ENCODE results near the gene CKS1B. TPM values are rescaled to one million over a fixed set of nuclear protein-coding genes. Genes with fewer than 3 reads are reported as not detected.
A peak's percentile ranks its signal among the peaks of the same experiment; 100 is the strongest.

The CKS1B gene
- total and polyA plus RNA-seq, 9 of the 15 experiments (the other 6 are each of a cell fraction or from before 2014, with no cell fraction given): 215 to 1,103 (median 460) TPM

- TF ChIP-seq CREB3 (tag; conservative IDR thresholded peaks at IDR 0.05; ENCODE audit: low read depth) (no peak), ZBTB8A (IDR thresholded peaks at IDR 0.05; ENCODE audit: partially characterized antibody) (no peak), TEAD4 (IDR thresholded peaks at IDR 0.05; ENCODE audit: low read length) (no peak), TEAD4 (CRISPR knock-in tag; IDR thresholded peaks at IDR 0.05; ENCODE audit: borderline replicate concordance) (no peak), CHCHD3 (CRISPR knock-in tag; IDR thresholded peaks at IDR 0.05) (no peak), NFATC3 (IDR thresholded peaks at IDR 0.05) (no peak), ZNF311 (CRISPR knock-in tag; IDR thresholded peaks at IDR 0.05) (no peak), USF1 (CRISPR knock-in tag; IDR thresholded peaks at IDR 0.05) (no peak), ZNF668 (CRISPR knock-in tag; IDR thresholded peaks at IDR 0.05) (no peak), ZNF395 (CRISPR knock-in tag; IDR thresholded peaks at IDR 0.05) (no peak), ZBTB17 (CRISPR knock-in tag; IDR thresholded peaks at IDR 0.05) (peak; percentile 79), RREB1 (CRISPR knock-in tag; IDR thresholded peaks at IDR 0.05) (no peak)
Measured at GRCh38 chr1:155017041-155017945, 42.8 kb downstream of the CKS1B start (continued).
